GM13977 (cell line): ENCODE results near the gene TGFBI.

Source experiments
- DNase-seq: peaks from one replicate; pipeline ENCODE4 v3.0.0; 2012; ENCODE audit warnings: low spot score
- CTCF ChIP-seq: IDR thresholded peaks from 2 replicates; pipeline ENCODE4 v1.5.1; 2012; ENCODE audit warnings: mild to moderate bottlenecking, control low read depth; ENCODE audit not compliant: insufficient read depth; ENCODE audit errors: extremely low read depth, missing control alignments
- in situ Hi-C: fragments of 300-500 bp; cut with MboI; formaldehyde crosslinking; loops from one replicate; pipeline ENCODE4 v1.12.0; 2022; ENCODE audit warnings: low sequenced_read_pairs, low pct_unique_long_range_greater_than_20kb, mixed read lengths, inconsistent platforms; ENCODE audit not compliant: unreplicated experiment

The TGFBI gene

GRCh38 chr5:136076067-136076466 lies 47.3 kb downstream of the TGFBI start:
- in situ Hi-C loops, result no loop called here
- DNase-seq, result no peak
- no peak for TF ChIP-seq CTCF

- no peak for DNase-seq
- in situ Hi-C loops, result no loop called here
- no peak for TF ChIP-seq CTCF
Observed at GRCh38 chr5:136076881-136077445, 48.2 kb downstream of the TGFBI start.

GRCh38 chr5:136079195-136079985 lies 50.6 kb downstream of the TGFBI start:
- TF ChIP-seq CTCF, result peak; percentile 39
- in situ Hi-C loops, result no loop called here
- DNase-seq, result no peak

GRCh38 chr5:136080113-136080482 lies 51.3 kb downstream of the TGFBI start:
- in situ Hi-C loops, result no loop called here
- DNase-seq, result peak; percentile 21
- TF ChIP-seq CTCF, result no peak

GRCh38 chr5:136080483-136081216 lies 51.9 kb downstream of the TGFBI start:
- peak; percentile 79 for DNase-seq
- in situ Hi-C loops, result no loop called here
- no peak for TF ChIP-seq CTCF

GRCh38 chr5:136081217-136081591 lies 52.4 kb downstream of the TGFBI start:
- DNase-seq, result no peak
- in situ Hi-C loops, result no loop called here
- TF ChIP-seq CTCF, result no peak
